NT2/D1 (cell line): Measurements from ENCODE around the gene C17orf100.

Experiments used
- DNase-seq: peaks from one replicate; pipeline ENCODE4 v3.0.0-alpha.2; 2011; ENCODE audit warnings: low read depth, low spot score
- H3K27me3 ChIP-seq: 2 replicates; pipeline ENCODE4 v1.6.0; 2011; ENCODE audit warnings: mild to moderate bottlenecking; ENCODE audit not compliant: insufficient read length, insufficient read depth
- H3K36me3 ChIP-seq: 2 replicates; pipeline ENCODE4 v1.6.1; 2011; ENCODE audit warnings: mild to moderate bottlenecking, low read length, mixed read lengths; ENCODE audit not compliant: insufficient read depth, insufficient read length
- H3K4me1 ChIP-seq: 2 replicates; pipeline ENCODE4 v1.5.1; 2011; ENCODE audit not compliant: insufficient read depth, insufficient read length
- H3K4me3 ChIP-seq: 2 replicates; pipeline ENCODE4 v1.5.1; 2011; ENCODE audit warnings: low read depth; ENCODE audit not compliant: insufficient read length
- H3K9ac ChIP-seq: 2 replicates; pipeline ENCODE4 v1.6.0; 2011; ENCODE audit warnings: low read depth; ENCODE audit not compliant: insufficient read length
- H3K9me3 ChIP-seq: 2 replicates; pipeline ENCODE4 v1.5.1; 2011; ENCODE audit warnings: mild to moderate bottlenecking, low read length; ENCODE audit not compliant: insufficient read depth
- SUZ12 ChIP-seq: IDR thresholded peaks from 2 replicates; pipeline ENCODE4 v1.6.1; 2011; ENCODE audit not compliant: insufficient read length, insufficient read depth; ENCODE audit errors: extremely low read depth
- YY1 ChIP-seq: IDR thresholded peaks from 2 replicates; pipeline ENCODE4 v1.6.1; 2011; ENCODE audit not compliant: insufficient read length, insufficient read depth
- ZNF274 ChIP-seq: IDR thresholded peaks from 2 replicates; pipeline ENCODE4 v1.6.1; 2011; ENCODE audit warnings: mild to moderate bottlenecking, low read depth, low read length

C17orf100 gene

GRCh38 chr17:6666557-6666956 lies 15.0 kb downstream of the C17orf100 start:
- H3K4me1 ChIP-seq: peaks cover 2% of the 10 kb centered on the region
- no peak for TF ChIP-seq YY1
- no peak for TF ChIP-seq SUZ12
- no peak for TF ChIP-seq ZNF274
- no peak overlapping the region for H3K9ac ChIP-seq
- no peaks in the 10 kb centered on the region for H3K36me3 ChIP-seq
- DNase-seq: no peak
- H3K4me3 ChIP-seq: no peak overlapping the region
- no peaks in the 10 kb centered on the region for H3K9me3 ChIP-seq
- peaks cover 2% of the 10 kb centered on the region for H3K27me3 ChIP-seq

DNA sequence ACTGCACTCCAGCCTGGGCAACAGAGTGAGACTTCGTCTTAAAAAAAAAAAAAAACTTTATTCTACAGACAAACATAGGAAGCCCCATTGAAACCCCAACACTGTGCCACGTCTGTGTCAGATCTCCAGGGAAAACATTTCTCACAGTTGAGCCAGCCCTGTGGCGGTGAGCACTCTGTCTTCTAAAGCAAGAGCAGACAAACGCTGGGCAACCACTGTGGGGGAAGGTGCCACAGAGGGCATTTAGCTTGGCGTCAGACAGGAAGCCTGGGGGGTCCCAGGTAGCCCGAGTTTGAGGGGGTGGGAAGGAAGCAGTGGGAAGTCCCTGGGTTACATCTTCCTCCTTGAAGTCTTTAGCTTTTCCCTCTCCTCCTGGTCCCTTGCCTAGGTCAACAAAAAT lies 16.0 kb downstream of the C17orf100 start:
- no peak for TF ChIP-seq ZNF274
- no peak for TF ChIP-seq SUZ12
- TF ChIP-seq YY1: no peak
- H3K36me3 ChIP-seq: no peaks in the 10 kb centered on the region
- no peaks in the 10 kb centered on the region for H3K9me3 ChIP-seq
- H3K4me3 ChIP-seq: no peak overlapping the region
- no peak overlapping the region for H3K9ac ChIP-seq
- DNase-seq: no peak
- no peaks in the 10 kb centered on the region for H3K27me3 ChIP-seq
- peaks cover 2% of the 10 kb centered on the region for H3K4me1 ChIP-seq

GRCh38 chr17:6668219-6668618 lies 16.7 kb downstream of the C17orf100 start:
- TF ChIP-seq ZNF274 (no peak), YY1 (no peak), SUZ12 (no peak)
- Histone ChIP-seq H3K4me3 (no peak overlapping the region), H3K9ac (no peak overlapping the region), H3K27me3 (no peaks in the 10 kb centered on the region), H3K4me1 (peaks cover 2% of the 10 kb centered on the region), H3K9me3 (no peaks in the 10 kb centered on the region), H3K36me3 (no peaks in the 10 kb centered on the region)
- no peak for DNase-seq

GRCh38 chr17:6668727-6669425 lies 17.3 kb downstream of the C17orf100 start:
- Histone ChIP-seq H3K4me1 (peaks cover 2% of the 10 kb centered on the region), H3K27me3 (no peaks in the 10 kb centered on the region), H3K9me3 (no peaks in the 10 kb centered on the region), H3K4me3 (no peak overlapping the region), H3K9ac (no peak overlapping the region), H3K36me3 (no peaks in the 10 kb centered on the region)
- no peak for TF ChIP-seq SUZ12
- TF ChIP-seq YY1: no peak
- no peak for TF ChIP-seq ZNF274
- no peak for DNase-seq

DNA sequence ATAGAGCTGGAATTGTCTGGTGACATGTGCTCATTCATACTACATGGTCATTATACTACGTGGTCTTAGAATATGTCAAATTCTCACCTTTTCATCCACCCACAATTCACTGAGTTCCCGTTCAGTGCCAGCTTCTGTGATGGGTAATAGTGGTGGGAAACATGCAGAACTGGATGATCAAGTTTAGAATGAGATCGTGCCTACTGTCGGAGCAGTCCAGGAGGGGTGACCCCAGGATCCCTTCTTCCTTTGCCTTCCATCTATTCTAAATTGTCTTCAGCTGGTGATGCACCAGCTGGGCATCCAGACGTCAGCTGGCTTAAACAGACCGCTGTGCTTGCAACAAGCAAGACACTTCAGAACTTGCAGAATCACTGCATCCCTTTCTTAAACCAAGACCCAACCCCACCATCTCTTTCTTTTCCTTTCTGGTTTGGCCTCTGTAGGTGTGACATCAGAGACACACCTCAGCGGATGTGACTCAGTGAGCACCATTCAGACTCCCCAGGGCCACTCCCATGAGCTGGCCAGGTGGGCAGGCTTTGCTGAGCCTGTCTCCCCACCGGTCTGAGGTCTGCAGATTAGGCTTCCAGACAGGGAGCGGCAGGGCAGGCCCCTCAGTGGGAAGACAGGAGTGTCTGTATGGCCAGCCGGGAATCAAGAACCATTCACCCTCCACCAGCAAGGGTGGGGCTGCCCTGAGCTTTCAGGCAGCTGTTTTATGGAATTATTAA lies 18.1 kb downstream of the C17orf100 start:
- no peak for TF ChIP-seq SUZ12
- TF ChIP-seq YY1: no peak
- no peak for TF ChIP-seq ZNF274
- peaks cover 2% of the 10 kb centered on the region for H3K4me1 ChIP-seq
- no peak overlapping the region for H3K9ac ChIP-seq
- DNase-seq: no peak
- no peaks in the 10 kb centered on the region for H3K27me3 ChIP-seq
- no peaks in the 10 kb centered on the region for H3K9me3 ChIP-seq
- H3K4me3 ChIP-seq: no peak overlapping the region
- H3K36me3 ChIP-seq: no peaks in the 10 kb centered on the region

- peaks cover 2% of the 10 kb centered on the region for H3K4me1 ChIP-seq
- no peaks in the 10 kb centered on the region for H3K27me3 ChIP-seq
- no peaks in the 10 kb centered on the region for H3K9me3 ChIP-seq
- H3K9ac ChIP-seq: no peak overlapping the region
- no peak for TF ChIP-seq ZNF274
- TF ChIP-seq SUZ12: no peak
- TF ChIP-seq YY1: no peak
- H3K36me3 ChIP-seq: no peaks in the 10 kb centered on the region
- DNase-seq: no peak
- H3K4me3 ChIP-seq: no peak overlapping the region
These were observed 19.0 kb downstream of the C17orf100 start for GRCh38 chr17:6670571-6670970.

DNA sequence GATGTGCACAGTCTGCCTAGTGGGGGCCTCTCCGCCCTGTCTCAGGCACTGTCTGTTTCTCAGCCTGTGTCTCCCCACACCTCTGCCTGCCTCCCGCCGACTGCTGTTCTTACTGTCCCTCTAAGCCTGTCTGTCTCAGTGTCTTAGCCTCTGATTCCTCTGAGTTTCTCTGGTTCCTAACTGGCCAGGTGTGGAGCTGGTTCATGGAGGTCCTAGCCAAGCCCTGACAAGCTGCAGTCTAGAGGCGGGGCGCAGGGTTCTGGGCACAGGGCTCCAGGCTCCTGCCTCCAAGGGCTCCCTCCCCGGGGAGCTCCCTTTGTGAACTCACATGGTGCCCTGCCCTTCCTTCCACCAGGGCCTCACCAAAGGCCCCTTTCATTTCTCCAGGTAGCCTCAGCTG lies 19.4 kb downstream of the C17orf100 start:
- H3K9me3 ChIP-seq: no peaks in the 10 kb centered on the region
- TF ChIP-seq SUZ12 (no peak), YY1 (no peak), ZNF274 (no peak)
- H3K9ac ChIP-seq: no peak overlapping the region
- no peaks in the 10 kb centered on the region for H3K27me3 ChIP-seq
- no peak overlapping the region for H3K4me3 ChIP-seq
- peaks cover 2% of the 10 kb centered on the region for H3K4me1 ChIP-seq
- no peaks in the 10 kb centered on the region for H3K36me3 ChIP-seq
- no peak for DNase-seq
